HEK293 (cell line): Measurements from ENCODE around the gene SYTL5.

Source experiments
- CTCF ChIP-seq: fragments of 450-650 bp; formaldehyde crosslinking; IDR thresholded peaks from 2 replicates; pipeline ENCODE4 v1.5.1; 2016; ENCODE audit warnings: missing biosample characterization, missing genetic modification characterization
- MYNN ChIP-seq: fragments of 450-650 bp; formaldehyde crosslinking; IDR thresholded peaks from 2 replicates; pipeline ENCODE4 v1.5.1; 2016; ENCODE audit warnings: missing biosample characterization, missing genetic modification characterization, borderline replicate concordance
- ZNF18 ChIP-seq: fragments of 450-650 bp; formaldehyde crosslinking; IDR thresholded peaks from 2 replicates; pipeline ENCODE4 v1.5.1; 2016; ENCODE audit warnings: missing biosample characterization, missing genetic modification characterization
- ZNF48 ChIP-seq: fragments of 450-650 bp; formaldehyde crosslinking; IDR thresholded peaks from 2 replicates; pipeline ENCODE4 v1.5.1; 2016; ENCODE audit warnings: missing biosample characterization, missing genetic modification characterization

- TF ChIP-seq ZNF48 (tag by site-specific recombination) (no peak), MYNN (tag by site-specific recombination) (no peak), CTCF (tag by site-specific recombination) (no peak), ZNF18 (tag by site-specific recombination) (no peak)
Observed at GRCh38 chrX:38055170-38055847, 49.0 kb downstream of the SYTL5 start.
